NCI-H1048 (cell line): ENCODE results near the gene GTF2H1.

Experiments used
- DNase-seq: peaks from one replicate; lab custom pipeline; 2025; lab: John Stamatoyannopoulos, UW

GTF2H1 gene

DNA sequence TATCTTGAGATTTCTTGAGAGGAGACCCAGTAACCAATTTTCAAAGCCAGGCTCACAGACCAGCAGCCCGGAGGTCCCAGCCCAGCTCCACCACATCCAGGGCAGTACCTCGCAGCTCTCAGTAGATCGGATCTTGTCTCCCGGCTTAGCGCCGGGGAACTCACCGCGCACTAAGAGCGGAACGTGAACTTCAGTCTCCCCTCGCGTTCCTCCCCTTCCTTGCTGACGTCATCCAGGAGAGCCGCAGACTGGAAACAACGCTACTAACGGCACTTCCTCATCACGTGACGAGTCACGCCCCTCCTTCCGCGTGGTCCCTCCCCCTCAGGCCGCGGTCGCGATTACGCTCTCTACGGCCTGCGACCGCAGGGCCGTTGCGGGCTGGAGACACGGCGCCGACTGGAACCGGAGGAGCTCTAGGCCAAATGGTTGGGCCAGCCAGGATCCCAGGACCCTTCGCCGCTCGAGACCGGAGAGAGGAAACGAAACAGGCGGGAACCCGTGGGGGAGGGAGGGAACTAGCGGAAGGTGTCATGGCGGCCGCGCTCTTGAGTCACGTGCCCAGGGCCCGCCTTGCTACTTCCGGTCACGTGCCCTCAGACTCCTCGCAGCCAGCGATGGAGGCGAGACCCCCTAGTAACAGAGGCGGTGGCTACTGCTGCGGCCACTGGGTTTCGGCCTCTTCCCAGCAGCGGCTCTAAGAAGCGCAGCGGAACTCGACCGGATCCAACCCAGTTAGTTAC lies at the start of gene GTF2H1, which contains the start of gene HPS5:
Gene GTF2H1, plus strand, starts transcription at position 599 of the 743 bp plus-strand sequence. CDS start 10,508 bp downstream, outside the sequence.
Gene HPS5, minus strand, starts transcription at position 172 of the 743 bp plus-strand sequence. CDS start 4,282 bp downstream, outside the sequence.
- DNase-seq, result peak; percentile 87

DNA sequence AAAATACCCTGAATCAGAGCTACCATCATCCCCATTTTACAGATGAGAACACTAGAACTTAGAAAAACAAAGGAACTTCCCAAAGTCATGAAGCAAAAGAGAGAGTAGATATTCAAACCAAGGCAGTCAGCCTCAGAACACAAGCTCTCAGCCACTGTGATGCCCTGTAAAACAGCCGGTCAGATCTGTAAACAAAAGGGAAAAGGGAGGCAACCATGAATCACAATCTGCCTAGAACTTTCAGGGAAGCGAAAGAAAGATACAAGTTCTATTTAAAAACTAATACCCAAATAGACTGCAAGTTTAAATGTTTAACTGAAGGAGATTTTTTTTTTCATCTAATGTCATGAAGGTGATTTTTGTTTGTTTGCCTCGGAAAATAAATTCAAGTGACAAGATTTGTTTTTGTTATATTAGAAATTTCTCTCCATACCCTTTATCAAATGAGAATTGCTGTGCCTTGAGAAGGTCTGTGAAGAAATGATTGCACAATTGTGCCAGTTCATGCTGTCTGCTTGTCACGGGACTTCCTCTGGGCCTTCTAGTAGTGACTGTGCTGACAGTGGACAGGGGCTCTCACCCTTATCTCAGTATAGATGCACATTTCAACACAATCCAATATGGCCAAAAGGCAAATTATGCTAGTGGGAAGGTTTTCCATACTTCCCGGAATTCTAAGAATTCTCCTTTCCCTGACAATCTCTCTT lies 44.6 kb upstream of the GTF2H1 start:
- DNase-seq, result no peak

DNA sequence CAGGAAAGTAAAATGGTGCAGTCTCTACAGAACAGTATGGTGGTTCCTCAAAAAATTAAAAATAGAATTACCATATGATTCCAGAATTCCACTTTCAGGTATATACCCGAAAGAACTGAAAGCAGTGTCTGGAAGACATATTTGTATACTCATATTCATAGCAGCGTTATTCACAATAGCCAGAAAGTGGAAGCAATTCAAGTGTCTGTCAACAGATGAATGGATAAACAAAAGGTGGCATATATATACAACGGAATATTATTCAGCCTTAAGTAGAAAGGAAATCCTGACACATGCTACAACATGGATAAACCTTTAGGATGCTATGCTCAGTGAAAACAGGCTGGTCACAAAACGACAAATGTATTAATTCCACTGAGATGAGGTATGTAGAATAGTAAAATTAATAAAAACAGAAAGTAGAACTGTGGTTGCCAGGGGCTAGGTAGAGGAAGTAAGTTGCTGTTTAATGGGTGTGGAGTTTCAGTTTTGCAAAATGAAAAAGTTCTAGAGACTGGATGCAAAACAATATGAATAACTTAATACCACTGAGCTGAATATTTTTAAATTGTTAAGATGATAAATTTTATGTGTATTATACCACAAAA lies 41.8 kb upstream of the GTF2H1 start:
- no peak for DNase-seq

DNA sequence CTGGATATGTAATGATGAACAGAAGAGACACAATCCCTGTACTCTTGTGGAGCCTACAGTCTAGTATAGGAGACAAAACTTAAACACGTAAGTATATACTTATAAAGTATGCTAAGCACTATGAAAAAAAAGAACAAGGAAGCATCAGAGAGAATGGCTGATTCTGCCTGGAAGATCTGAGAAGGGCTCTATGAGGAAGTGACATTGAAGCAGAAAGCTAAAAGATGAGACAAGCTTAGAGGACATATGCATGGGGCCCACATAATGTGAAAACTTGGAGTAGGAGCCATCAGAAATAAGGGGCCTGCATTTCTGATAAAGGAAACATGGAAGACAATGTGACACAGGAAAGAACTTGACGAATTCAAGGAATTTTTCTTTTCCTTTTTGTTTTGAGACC lies 39.7 kb upstream of the GTF2H1 start:
- no peak for DNase-seq

DNA sequence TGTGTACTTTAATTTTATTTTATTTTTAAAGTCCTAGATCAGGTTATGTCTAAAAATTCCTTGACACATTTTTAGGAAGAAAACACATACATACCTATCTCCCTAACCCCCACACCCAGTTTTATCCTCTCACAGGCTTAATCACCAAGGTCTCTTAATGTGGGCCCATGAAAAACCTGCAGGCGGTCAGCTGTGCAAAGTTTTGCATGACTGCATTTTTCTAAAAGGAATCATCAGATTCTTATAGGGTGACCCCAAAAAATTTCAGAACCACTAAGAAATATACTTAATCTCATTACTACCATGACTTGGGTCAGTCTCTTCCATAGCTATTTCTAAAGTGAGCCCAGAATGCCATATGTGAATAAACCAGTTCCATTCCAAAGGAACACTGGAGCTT lies 36.5 kb upstream of the GTF2H1 start:
- no peak for DNase-seq

DNA sequence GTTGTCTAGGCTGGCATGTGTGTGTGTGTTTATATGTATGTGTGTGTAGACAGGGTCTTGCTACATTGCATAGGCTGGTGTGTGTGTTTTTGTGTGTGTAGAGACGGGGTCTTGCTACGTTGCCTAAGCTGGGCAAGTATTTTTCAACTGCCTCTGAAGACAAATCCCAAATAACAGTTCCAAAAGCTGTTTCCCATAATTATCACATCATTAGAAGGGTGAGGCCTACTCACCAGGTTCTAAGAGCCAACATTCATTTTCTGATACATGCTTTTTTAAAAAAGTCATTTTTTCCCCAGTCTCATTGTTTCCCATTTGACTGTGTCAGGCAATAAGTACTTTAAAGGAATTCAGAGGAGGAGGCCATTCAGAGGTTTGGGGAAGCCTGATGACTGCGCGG lies 33.5 kb upstream of the GTF2H1 start:
- no peak for DNase-seq

DNA sequence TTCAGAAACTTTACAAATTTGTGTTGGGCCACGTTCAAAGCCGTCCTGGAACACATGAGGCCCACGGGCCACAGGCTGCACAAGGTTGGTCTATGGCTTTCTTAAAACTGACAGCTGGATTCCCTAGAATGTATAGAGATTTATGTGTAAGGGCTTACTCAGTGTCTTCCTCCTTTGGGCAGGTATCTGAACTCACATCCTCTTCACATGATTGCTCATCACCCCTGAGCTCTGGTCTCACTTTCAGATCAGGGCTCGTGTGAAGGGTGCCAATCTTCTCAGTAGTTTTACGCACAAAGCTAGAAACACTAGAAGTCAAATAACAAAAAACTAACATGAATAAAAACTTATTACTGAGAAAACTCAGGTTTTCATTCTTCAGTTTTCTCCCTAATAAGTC lies 27.5 kb upstream of the GTF2H1 start:
- DNase-seq, result no peak

DNA sequence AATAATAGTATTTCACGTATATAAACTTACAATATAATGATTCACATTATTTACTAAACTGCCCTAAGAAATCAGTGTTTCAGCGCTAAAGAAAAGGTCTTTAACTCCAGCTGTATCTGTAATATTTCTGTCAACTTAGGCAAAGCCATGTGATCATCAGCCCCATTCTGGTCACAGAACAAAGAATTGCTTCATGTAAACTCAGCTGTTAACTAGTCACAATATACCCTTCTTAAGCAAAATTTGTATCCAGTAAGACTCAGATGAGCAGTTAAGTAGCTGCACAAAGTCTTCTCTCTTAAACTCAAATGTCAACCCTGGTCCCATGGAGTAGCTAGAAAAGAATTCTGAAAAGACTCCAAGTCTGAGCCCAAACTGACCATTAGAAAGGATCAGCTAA lies 27.1 kb upstream of the GTF2H1 start:
- DNase-seq, result no peak

DNA sequence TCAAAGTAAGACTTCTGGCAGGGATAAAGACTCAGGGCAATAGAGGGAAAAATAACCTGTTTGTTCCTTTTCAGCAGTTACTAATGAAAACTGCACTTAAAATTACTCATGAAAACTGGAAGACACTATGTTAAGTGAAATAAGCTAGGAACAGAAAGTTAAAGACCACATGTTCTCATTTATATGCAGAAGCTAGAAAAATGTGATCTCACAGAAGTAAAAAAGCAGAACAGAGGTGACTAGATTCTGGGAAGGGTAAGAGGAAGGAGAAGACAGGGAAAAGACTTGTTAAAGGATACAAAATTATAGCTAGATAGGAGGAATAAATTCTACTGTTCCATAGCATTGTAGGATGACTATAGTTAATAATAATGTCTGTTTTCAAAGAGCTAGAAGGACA lies 22.6 kb upstream of the GTF2H1 start:
- DNase-seq, result no peak

DNA sequence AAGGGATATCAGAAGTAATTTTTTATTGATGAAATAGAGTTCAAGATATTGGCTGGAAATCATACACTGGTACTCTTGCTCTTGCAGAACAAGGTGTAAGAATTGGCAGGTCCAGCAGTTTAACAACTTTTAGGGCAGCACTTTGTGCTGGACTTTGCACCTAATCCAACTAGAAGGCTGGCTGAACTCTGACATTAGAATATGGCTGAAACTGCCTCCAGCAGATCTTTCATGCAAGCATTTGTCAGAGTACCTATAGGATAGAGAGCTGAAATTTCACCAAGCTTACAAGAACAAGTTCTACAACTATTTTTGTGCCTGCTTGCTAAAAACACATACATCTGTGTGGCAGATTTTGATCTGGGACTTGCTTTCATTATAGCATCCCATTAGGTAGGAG lies 17.6 kb upstream of the GTF2H1 start:
- no peak for DNase-seq

DNA sequence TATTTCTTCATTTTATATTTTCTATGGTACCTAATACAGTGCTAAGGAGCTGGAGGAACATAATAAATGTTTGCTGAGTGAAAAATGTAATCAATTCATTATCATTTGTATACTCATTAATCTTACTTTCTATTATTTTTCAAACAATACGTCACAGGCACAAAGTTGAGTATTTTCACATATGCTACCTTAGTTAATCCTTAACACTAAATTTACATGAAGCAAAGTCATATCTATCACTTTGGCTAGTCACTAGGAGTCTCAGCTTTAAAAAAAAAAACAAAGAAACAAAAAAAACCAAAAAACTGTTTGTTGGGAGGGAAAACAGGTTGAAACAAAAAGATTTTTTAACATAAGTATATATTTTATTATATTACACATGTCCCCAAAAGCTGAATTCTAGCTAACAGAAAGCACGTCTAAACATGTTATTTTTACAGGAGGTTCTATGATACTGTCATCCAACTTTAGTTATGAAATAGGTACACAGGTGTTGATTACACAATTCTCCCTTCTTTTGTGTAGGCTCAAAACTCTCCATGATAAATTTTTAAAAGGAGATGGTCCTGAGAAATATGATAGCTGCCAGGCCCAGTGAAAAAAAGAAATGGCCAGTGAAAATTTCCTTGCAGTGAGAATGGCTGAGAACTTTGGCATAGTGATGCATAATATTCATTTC lies 14.8 kb upstream of the GTF2H1 start:
- DNase-seq, result no peak

DNA sequence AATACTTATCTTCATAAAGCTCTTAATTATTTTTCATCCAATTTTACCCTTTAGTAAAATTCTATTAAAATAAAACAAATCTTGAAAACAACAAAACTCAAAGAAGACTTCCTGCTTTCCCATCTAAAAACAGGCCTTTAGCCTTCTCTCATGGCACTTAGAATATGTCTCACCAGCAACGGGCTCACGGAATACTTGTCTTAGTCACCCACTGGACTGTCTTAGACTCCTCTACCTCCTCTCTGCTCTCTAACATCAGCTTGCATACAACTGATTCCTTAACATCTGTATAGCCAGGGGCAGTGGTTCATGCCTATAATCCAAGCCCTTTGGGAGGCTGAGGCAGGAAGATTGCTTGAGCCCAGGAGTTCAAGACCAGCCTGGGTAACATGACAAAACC lies 14.1 kb upstream of the GTF2H1 start:
- no peak for DNase-seq

DNA sequence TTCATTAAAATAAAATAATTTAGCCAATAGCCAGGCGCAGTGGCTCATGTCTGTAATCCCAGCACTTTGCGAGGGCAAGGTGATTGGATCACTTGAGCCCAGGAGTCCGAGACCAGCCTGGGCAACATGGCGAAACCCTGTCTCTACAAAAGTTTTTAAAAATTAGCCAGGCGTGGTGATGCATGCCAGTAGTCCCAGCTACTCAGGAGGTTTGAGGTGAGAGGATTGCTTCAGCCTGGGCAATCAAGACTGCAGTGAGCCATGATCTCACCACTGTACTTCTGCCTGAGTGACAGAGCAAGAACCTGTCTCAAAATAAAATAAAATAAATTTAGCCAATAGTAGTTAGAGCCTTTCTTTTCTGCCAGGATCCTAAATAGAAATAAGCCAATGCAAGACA lies 12.7 kb upstream of the GTF2H1 start:
- DNase-seq, result no peak

DNA sequence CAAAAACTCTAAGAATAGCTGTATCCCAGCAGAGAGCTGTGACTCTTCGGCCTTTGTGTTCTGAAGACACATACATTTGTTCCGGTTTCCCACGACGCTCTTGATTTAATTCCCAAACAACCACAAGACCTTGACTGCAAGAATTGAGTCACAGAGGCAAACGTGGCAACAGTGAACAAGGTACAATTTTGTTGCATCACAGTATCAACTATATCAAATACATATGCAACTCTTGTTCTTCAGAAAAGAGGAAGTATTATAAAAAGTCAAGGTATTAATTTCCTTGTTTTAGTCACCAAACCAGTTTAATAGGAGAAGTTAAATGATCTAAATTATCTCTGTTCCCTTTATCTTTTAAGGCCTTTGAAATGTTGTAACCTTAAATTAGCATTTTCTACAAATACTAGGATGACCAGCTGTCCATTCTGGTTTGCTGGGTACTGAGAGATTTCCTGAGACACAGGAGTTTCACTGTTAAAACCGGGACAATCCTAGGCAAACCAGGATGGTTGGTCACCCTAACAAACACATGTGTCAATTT lies 11.5 kb upstream of the GTF2H1 start:
- DNase-seq, result no peak

DNA sequence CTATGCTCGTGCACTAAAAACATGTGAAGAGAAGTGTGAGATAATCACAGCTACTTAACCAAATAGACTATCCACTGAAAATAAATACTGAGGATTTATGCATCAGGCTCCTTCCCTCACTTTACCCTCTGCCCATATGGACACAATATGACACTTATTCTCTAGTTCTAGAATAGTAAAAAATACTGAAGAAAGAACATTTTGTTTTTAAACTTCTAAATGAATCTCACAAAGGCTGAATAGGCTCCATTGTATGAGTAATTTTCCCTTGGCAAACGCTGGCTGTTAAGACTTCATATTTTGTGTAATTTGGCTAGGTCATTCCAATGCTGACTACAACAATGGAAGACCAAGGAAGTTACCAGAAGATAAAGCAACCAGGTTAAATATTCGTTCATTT lies 10.4 kb upstream of the GTF2H1 start:
- no peak for DNase-seq

DNA sequence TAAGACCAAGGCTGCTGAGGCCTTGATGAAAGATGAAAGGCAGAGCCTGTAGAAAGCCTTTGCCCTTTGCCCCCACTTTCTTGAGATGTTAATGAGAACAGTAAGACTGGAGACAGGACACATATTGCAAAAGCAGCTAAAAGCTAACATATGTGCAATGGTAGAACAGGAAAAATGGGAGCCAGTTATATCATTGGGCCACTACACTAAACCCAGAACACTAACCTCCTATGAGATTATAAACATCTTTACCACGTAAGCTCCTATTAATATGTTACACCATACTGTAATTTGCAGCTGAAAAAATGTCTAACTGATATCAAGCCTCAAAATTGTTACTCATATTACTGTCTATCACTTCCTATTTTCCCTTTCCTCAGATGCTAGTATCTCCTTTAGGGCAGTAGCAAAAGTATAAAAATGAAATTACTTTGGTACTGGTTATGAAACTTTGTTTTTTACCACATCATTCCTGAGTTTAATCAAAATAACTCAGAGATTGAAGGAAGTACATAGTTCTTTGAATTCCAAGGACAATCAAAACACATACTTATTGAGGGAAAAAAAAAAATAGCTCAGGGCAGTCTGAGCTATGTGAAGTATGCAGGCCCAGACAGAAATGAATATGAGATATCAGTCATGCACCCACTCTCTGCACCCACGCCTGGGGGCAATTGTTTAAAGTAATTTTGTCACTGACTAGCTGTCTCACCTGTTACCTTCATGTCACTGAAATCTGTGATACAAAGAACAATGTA lies 9.5 kb upstream of the GTF2H1 start:
- no peak for DNase-seq

DNA sequence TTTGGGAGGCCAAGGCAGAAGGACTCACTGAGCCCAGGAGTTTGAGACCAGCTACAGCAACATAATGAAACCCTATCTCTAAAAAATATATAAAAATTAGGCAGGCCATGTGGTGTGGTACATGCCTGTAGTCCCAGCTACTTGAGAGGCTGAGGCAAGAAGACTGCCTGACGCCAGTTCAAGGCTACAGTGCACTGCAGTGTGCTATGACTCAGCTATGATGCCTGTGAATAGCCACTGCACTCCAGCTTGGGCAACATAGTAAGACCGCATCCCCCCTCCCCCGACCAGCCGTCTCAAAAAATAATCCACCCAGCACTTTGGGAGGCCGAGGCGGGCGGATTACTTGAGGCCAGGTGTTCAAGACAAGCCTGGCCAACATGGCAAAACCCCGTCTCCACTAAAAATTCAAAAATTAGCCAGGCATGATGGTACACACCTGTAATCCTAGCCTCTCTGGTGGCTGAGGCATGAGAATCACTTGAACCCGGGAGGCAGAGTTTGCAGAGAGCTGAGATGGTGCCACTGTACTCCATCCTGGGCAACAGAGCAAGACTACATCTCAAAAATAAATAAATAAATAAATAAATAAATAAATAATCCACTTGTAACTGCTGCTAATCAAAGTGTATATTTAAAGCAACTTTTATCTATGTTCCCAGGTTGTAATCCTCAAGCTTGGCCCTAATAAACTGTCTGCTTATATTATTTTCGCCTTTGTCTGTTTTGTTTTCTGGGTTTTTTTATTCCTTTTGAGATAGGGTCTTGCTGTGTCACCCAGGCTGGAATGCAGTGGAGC lies 8.2 kb upstream of the GTF2H1 start:
- no peak for DNase-seq

DNA sequence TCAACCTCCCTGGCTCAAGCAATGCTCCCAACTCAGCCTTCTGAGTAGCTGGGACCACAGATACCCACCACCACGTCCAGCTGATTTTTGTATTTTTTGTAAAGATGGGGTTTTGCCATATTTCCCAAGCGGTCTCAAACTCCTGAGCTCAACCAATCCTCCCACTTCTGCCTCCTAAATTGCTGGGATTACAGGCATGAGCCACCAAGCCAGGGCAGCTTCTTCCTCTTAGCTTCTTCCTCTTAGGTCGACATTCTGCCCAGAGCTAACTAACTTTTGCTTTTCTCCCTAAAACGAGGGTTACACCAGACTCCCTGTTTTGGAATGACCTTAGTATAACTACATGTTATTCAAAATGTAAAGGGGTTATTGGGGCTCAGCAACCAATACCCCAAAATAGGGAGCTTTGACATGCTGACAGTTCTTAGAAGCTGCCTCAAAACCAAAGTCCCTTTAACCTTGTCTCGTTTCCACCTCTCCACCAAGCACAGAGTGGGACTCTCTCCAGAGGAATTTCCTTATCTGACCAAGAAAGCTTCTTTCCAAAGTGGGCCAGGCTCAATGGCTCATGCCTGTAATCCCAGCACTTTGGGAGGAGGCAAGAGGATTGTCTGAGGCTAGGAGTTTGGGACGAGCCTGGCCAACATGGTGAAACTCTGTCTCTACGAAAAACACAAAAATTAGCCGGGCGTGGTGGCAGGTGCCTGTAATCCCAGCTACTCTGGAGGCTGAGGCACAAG lies 7.4 kb upstream of the GTF2H1 start:
- no peak for DNase-seq

DNA sequence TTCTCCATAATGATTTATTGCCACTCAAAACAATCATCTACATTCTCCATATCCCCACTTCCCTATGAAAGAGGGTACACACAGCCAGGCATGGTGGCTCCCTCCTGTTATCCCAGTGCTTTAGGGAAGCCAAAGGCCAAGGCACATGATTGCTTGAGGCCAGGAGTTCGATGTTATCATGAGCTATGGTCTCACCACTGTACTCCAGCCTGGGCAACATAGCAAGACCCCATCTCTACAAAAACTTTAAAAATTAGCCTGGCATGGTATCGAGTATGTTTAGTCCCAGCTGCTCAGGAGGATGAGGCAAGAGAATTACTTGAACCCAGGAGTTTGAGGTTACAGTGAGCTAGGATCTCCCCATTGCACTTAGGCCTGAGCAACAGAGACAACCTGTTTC lies 6.5 kb upstream of the GTF2H1 start:
- DNase-seq, result no peak

DNA sequence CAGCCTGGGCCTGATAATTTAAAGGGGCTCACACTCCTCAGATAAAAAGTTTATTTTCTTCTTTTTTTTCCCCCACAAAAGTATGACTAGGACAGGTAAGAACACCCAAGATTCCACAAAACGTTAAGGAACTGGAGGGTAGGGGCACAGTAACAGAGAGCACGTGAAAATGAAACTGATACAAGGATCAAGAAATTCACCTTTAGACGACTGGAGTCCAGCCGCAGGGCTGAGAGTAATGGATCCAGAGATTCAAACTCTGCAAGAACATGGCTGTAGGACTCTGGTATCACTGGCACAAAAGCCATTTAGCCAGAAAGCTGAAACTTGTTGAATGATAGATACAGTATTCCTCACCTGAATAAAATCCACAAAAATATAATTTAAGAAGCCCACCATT lies 4.8 kb upstream of the GTF2H1 start:
- DNase-seq, result no peak
